Fibroblast of skin of left quadriceps (primary cell): ENCODE measurements around the gene MCUB.
A peak's percentile ranks its signal among the peaks of the same experiment; 100 is the strongest.
"Not testable (repeated sequence)": the region's sequence is repeated elsewhere in the genome, so short reads cannot be mapped to it uniquely, and the experiment has no call there.

Experiments
- DNase-seq, 2 experiments: peaks; one replicate each; pipeline ENCODE4 v3.0.0-alpha.2; 2013; ENCODE audit warnings: low read depth in 2 of 2

MCUB gene, protein sequence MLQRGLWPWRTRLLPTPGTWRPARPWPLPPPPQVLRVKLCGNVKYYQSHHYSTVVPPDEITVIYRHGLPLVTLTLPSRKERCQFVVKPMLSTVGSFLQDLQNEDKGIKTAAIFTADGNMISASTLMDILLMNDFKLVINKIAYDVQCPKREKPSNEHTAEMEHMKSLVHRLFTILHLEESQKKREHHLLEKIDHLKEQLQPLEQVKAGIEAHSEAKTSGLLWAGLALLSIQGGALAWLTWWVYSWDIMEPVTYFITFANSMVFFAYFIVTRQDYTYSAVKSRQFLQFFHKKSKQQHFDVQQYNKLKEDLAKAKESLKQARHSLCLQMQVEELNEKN

GRCh38 chr4:109559983-109560686, at the start of gene MCUB:
TSS of gene MCUB (plus strand) at chr4:109560246. CDS start at chr4:109560338, 92 bp downstream.
- DNase-seq, result peak; percentile 68 to 71

DNA sequence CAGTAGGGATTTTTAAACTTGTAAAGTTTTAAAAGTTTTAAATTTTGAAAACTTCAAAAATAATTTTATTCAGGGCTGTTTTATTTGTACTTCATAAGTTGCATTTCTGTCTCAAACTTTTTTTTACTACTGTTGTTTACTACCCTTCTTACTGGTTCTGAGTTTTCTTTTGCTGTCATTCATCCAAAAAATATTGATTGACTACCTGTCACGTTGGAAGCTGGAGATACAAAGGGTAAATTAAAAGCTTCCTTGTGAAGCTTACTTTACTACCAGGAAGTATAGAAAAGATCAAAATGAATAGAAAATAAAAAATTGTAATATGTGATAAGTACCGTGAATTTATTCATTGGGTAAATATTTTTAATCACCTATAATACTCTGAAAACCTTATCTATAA, 49.4 kb upstream of the MCUB start:
- no peak for DNase-seq

DNA sequence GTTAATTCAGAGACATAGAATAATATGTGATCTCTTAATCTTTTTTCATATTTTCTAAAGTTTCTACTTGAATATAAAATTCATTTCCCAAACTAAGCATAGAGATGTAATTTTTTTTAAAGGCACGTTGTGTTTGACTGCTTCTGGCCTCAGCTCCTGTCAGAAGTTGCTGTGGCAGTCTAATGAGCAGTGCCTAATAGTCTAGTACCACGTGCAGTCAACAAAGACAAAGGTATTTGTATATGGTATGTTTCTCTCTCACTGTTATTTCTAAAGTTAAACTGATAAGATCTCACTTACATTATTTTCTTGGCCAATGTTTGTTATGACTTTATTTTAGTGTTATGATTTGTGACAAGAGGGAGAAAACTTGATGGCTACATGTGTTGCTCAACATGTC, 48.6 kb upstream of the MCUB start:
- DNase-seq, result no peak

DNA sequence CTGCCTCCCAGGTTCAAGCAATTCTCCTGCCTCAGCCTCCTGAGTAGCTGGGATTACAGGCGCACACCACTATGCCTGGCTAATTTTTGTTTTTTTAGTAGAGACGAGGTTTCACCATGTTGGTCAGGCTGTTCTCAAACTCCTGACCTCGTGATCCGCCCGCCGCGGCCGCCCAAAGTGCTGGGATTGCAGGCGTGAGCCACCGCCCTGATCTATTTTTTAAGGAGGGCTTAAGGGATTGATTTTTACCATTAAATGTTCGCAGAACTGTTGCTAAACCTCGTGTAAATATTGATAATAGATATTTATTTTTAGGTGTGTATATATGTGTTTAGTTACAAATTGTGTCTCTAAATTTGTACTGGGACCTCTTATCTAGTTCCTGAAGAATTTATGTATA, 46.7 kb upstream of the MCUB start:
- DNase-seq, result not testable (repeated sequence)

- DNase-seq, result no peak
Observed at GRCh38 chr4:109532182-109532581, 27.9 kb upstream of the MCUB start.

- DNase-seq, result no peak
Observed at GRCh38 chr4:109545401-109545800, 14.6 kb upstream of the MCUB start.

GRCh38 chr4:109547394-109547793, 12.7 kb upstream of the MCUB start:
- no peak for DNase-seq

- DNase-seq, result peak; percentile 49 to 60
Observed at GRCh38 chr4:109548655-109549054, 11.4 kb upstream of the MCUB start.

GRCh38 chr4:109552237-109552636, 7.8 kb upstream of the MCUB start:
- DNase-seq, result no peak

- DNase-seq, result no peak
Observed at GRCh38 chr4:109553130-109553529, 6.9 kb upstream of the MCUB start.

DNA sequence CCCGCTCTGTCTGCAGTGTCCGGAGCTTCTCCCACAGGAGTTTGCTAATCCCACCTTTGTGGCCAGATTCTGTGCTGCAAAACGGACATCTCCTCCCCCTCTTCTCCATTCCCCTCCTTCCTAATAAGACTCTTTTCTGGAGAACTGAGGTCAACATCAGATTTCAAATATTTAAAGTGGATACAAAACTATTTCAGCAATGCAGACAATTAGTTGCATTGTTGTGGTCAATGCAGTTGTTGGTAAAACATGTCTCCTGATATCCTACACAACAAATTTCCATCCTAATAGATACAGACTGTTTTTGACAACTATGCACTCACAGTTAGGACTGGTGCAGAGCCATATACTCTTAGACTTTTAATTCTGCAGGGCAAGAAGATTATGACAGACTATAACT, 5.1 kb upstream of the MCUB start:
- no peak for DNase-seq

GRCh38 chr4:109557433-109557832, 2.6 kb upstream of the MCUB start:
- no peak for DNase-seq

DNA sequence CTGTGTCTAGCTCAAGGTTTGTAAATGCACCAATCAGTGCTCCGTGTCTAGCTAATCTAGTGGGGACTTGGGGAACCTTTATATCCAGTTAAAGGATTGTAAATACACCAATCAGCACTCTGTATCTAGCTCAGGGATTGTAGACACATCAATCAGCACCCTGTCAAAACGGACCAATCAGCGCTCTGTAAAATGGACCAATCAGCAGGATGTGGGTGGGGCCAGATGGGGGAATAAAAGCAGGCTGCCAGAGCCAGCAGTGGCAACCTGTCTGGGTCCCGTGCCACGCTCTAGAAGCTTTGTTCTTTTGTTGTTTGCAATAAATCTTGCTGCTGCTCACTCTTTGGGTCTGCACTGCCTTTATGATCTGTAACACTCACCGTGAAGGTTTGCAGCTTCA, 2.0 kb upstream of the MCUB start:
- not testable (repeated sequence) for DNase-seq

- DNase-seq, result no peak
Observed at GRCh38 chr4:109559625-109559982, 442 bp upstream of the MCUB start.

GRCh38 chr4:109560687-109561461, 828 bp downstream of the MCUB start:
- peak in 1 of 2 experiments; percentile 29 for DNase-seq

GRCh38 chr4:109562457-109563239, 2.6 kb downstream of the MCUB start:
- DNase-seq, result no peak

DNA sequence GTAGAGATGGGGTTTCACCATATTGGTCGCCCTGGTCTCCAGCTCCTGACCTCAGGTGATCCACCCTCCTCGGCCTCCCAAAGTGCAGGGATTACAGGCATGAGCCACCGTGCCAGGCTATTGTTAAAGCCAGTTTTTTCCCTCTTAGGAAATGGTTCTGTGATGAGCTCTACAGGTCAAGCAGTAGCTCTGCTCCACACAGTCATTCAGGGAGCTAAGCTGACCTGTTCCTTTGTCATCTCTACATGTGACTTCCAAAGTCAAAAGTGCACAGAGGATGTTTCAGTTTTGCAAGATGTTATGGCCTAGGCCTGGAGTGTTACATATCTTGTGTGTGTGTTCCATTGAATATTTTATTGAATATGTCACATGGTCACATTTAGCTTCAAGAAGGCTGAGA, 11.4 kb downstream of the MCUB start:
- DNase-seq, result no peak

- DNase-seq, result no peak
Observed at GRCh38 chr4:109572154-109572553, 12.1 kb downstream of the MCUB start.

DNA sequence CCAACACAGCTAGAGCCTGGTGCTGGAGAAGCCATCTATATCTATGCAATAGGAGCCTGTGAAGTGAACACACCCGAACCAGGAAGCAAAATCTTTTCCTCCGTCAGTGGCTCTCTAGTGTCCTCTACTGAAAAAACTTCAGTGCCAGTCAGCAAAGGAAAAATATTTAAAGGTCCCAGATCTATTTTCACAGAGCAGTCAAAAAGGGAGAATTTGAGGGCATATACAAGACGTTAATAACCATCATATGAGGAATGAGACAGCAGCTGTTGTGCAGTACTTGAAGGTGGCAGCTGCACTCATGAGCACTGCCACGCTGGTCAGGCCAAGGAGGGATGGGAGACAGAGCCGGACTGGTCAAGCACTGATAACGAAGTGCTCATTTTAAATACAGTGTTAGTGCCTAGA, 14.4 kb downstream of the MCUB start:
- no peak for DNase-seq

DNA sequence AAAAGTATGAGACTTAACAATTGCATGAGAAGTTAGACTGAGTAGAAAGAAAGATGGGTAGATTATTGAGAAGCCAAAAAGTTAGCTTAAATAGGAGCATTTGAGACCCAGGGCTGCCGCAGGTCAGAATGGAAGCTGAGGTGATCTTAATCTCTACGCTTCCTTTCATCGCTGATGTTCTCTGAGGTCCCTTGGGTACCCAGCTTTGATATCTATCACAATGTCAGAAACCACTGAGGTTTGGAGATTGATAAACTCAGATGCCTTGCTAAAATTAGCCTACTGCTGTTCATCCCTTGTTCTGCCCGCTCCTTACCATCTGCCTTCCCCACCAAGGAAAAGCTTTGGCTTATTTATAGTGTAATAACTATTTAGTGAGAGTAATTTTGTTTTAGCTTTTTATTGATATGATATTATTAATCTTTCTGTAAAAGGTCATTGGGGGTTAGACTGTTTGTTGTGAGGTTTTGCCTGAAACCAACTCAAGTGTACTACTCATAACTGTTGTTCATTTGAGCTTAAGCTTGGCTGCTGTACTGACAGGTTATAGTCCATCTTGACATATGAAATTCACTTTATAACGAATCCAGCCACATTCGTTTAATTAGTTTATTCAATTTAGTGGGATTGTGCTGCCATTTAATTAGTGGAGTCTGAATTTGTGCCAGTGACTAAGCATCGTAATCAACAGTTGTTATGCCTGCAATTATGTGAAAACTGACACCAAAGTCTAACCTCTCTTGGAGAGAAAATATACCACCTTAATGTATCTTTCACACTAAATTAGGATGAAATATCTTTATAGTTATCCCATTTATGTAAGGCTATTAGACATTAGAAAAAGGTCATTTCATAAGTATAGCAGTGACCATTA, 15.1 kb downstream of the MCUB start:
- DNase-seq, result no peak

DNA sequence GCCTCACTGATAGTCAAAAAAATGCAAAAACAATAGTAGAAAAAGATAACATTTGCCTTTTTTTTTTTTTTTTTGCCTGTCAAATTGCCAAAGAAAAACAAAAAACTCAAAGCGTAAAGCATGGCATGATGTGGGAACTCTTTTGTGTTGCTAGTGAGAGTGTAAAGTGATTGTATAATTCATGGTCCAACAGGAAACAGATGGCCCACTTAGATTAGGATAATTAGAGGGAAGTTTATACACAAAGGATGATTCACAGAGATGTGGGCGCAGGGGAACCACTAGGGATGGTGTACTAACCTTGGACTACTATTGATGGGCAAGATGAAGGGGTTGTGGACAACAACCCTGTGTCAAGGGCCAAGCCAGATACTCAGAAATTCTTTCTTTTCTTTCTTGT, 16.4 kb downstream of the MCUB start:
- DNase-seq, result no peak
